SU-DHL-6 (cell line): ENCODE results near the gene EIF4B.

Source experiments
- H2AFZ ChIP-seq: fragments of 200-600 bp; sonication (generic); 2 replicates; pipeline ENCODE4 v1.6.1; 2014; ENCODE audit warnings: low read depth, mild to moderate bottlenecking, moderate library complexity, mixed read lengths, antibody characterized with exemption, low read length; ENCODE audit not compliant: severe bottlenecking
- H3F3A ChIP-seq: fragments of 200-600 bp; shearing (Covaris generic); 2 replicates; pipeline ENCODE4 v1.6.0; 2016; ENCODE audit warnings: antibody characterized with exemption, mild to moderate bottlenecking; ENCODE audit not compliant: insufficient read depth
- H3K27ac ChIP-seq: fragments of 200-600 bp; sonication (generic); 2 replicates; pipeline ENCODE4 v1.5.1; 2016; ENCODE audit warnings: low read depth, mild to moderate bottlenecking, low read length, moderate library complexity, mixed read lengths
- H3K27me3 ChIP-seq: fragments of 200-600 bp; sonication (generic), shearing (Covaris generic); 2 replicates; pipeline ENCODE4 v1.6.0; 2014; ENCODE audit warnings: mild to moderate bottlenecking, low read length
- H3K36me3 ChIP-seq: fragments of 200-600 bp; sonication (generic); 2 replicates; pipeline ENCODE4 v1.6.1; 2014; ENCODE audit warnings: mild to moderate bottlenecking, low read length, mixed read lengths
- H3K4me2 ChIP-seq: fragments of 300-600, 200-600 bp; shearing (Covaris generic), sonication (generic); 2 replicates; pipeline ENCODE4 v1.6.0; 2014; ENCODE audit warnings: low read length, low read depth, mild to moderate bottlenecking; ENCODE audit not compliant: poor library complexity, severe bottlenecking
- H3K4me3 ChIP-seq: fragments of 200-600 bp; sonication (generic); 2 replicates; pipeline ENCODE4 v1.5.1; 2014; ENCODE audit warnings: antibody characterized with exemption, low read length, mild to moderate bottlenecking, mixed read lengths; ENCODE audit not compliant: insufficient read depth, poor library complexity, severe bottlenecking
- H3K79me2 ChIP-seq: fragments of 200-600 bp; sonication (generic); 2 replicates; pipeline ENCODE4 v1.6.1; 2014; ENCODE audit warnings: mild to moderate bottlenecking, low read length, moderate library complexity; ENCODE audit not compliant: insufficient read depth
- H3K9ac ChIP-seq: fragments of 200-600 bp; sonication (generic); 2 replicates; pipeline ENCODE4 v1.7.0; 2014; ENCODE audit warnings: mild to moderate bottlenecking, low read length
- H3K9me2 ChIP-seq: fragments of 200-600 bp; sonication (generic); replicated peaks from 2 replicates; pipeline ENCODE4 v1.6.1; 2014; ENCODE audit warnings: low read length; ENCODE audit not compliant: insufficient read depth
- H3K9me3 ChIP-seq: fragments of 200-600 bp; sonication (generic); 2 replicates; pipeline ENCODE4 v1.6.1; 2014; ENCODE audit warnings: low read length, mixed read lengths; ENCODE audit not compliant: insufficient read depth
- H4K20me1 ChIP-seq: fragments of 200-600 bp; sonication (generic); 2 replicates; pipeline ENCODE4 v1.6.1; 2014; ENCODE audit warnings: low read depth, mild to moderate bottlenecking, antibody characterized with exemption, low read length, moderate library complexity, mixed read lengths
- CTCF ChIP-seq: fragments of 200-600 bp; sonication (generic); IDR thresholded peaks from one replicate; pipeline ENCODE4 v1.5.1; 2017; ENCODE audit warnings: antibody characterized with exemption, mild to moderate bottlenecking, low read length, moderate library complexity; ENCODE audit not compliant: insufficient read depth, poor library complexity, severe bottlenecking
- EZH2phosphoT487 ChIP-seq: fragments of 200-600 bp; sonication (generic), shearing (Covaris generic); conservative IDR thresholded peaks from 2 replicates; pipeline ENCODE4 v1.6.1; 2018; ENCODE audit warnings: mild to moderate bottlenecking, antibody characterized with exemption, low read length, moderate library complexity, mixed read lengths

Gene EIF4B

DNA sequence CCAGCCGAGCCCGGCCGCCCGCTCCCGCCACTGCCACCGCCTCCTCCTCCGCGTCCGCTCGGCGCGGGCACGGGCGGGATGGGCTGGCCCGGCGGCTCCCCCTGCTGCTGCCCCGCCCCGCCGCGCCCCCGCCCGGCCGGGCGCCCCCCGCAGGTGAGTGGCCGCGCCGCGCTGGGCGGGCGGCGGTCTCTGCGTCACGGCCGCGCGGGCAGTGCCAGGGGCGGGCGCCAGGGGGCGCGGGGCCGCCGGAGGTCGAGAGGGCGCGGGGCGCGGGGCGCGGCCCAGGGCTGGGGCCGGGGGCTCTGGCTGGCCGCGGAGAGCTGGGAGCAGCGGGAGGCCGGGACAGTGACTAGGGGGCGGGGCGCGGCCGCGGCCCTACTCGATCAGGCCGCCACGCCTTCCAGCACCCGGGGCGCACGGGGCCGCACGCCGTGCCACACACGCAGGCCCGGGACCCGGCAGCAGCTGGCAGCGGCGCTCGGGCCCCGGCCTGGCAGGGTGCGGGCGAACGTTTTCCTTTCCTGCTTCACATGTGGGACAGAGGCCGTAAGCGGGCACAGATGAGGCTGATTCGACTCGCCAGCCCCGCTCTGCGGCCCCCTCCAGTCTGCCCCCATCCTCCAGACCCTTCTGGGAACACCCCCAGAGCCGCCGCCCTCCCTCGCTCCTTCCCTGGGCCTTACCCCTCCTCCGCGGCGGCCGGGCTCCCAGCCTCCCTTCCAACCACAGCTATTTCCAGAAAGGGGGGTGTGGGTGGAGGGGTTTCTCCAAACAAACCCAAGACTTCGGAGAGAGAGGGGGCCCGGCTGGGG is 41.2 kb downstream of the EIF4B start:
- no peak overlapping the region for H3K27ac ChIP-seq
- TF ChIP-seq CTCF (no peak), EZH2phosphoT487 (no peak)
- H3K9me2 ChIP-seq: no peaks in the 10 kb centered on the region
- H3F3A ChIP-seq: peaks cover 9% of the 10 kb centered on the region
- H3K36me3 ChIP-seq: no peaks in the 10 kb centered on the region
- no peaks in the 10 kb centered on the region for H3K9me3 ChIP-seq
- no peaks in the 10 kb centered on the region for H4K20me1 ChIP-seq
- H3K27me3 ChIP-seq: no peaks in the 10 kb centered on the region
- H3K79me2 ChIP-seq: no peaks in the 10 kb centered on the region
- no peak overlapping the region for H3K4me3 ChIP-seq
- no peak overlapping the region for H2AFZ ChIP-seq
- H3K9ac ChIP-seq: peak overlapping the region; percentile 66
- peak overlapping the region; percentile 88 for H3K4me2 ChIP-seq

- Histone ChIP-seq H3K27me3 (no peaks in the 10 kb centered on the region), H4K20me1 (no peaks in the 10 kb centered on the region), H3K79me2 (no peaks in the 10 kb centered on the region), H3K4me3 (no peak overlapping the region), H3K9me2 (no peaks in the 10 kb centered on the region), H3K27ac (no peak overlapping the region), H3K9ac (peak overlapping the region; percentile 36; the same call in 1 of the 2 replicates), H2AFZ (no peak overlapping the region), H3K4me2 (peak overlapping the region; percentile 45), H3K36me3 (no peaks in the 10 kb centered on the region), H3K9me3 (no peaks in the 10 kb centered on the region), H3F3A (peaks cover 3% of the 10 kb centered on the region)
- no peak for TF ChIP-seq EZH2phosphoT487
- TF ChIP-seq CTCF: no peak
These were observed 42.0 kb downstream of the EIF4B start for GRCh38 chr12:53048033-53048779.

GRCh38 chr12:53048780-53049401 is 42.6 kb downstream of the EIF4B start:
- no peaks in the 10 kb centered on the region for H3K79me2 ChIP-seq
- peaks cover under 1% of the 10 kb centered on the region for H3F3A ChIP-seq
- H3K27me3 ChIP-seq: no peaks in the 10 kb centered on the region
- no peak overlapping the region for H3K4me3 ChIP-seq
- H3K9ac ChIP-seq: no peak overlapping the region
- H3K9me3 ChIP-seq: no peaks in the 10 kb centered on the region
- H4K20me1 ChIP-seq: no peaks in the 10 kb centered on the region
- no peak overlapping the region for H3K27ac ChIP-seq
- H3K9me2 ChIP-seq: no peaks in the 10 kb centered on the region
- no peak overlapping the region for H2AFZ ChIP-seq
- no peaks in the 10 kb centered on the region for H3K36me3 ChIP-seq
- TF ChIP-seq EZH2phosphoT487 (no peak), CTCF (no peak)
- no peak overlapping the region for H3K4me2 ChIP-seq
